DOHH2 (cell line): ENCODE measurements around the gene ADAMTS2.

Experiments
- EZH2phosphoT487 ChIP-seq: fragments of 200-600 bp; sonication (generic); IDR thresholded peaks from 2 replicates; pipeline ENCODE4 v1.6.1; 2017; ENCODE audit warnings: borderline replicate concordance, mild to moderate bottlenecking, antibody characterized with exemption, low read length, moderate library complexity, mixed read lengths
- TF ChIP-seq, protein P1 (sequence below): fragments of 200-600 bp; sonication (generic); IDR thresholded peaks from one replicate; pipeline ENCODE4 v1.5.1; 2014; ENCODE audit warnings: antibody characterized with exemption, mild to moderate bottlenecking, low read depth, low read length; ENCODE audit not compliant: poor library complexity, severe bottlenecking

DNA sequence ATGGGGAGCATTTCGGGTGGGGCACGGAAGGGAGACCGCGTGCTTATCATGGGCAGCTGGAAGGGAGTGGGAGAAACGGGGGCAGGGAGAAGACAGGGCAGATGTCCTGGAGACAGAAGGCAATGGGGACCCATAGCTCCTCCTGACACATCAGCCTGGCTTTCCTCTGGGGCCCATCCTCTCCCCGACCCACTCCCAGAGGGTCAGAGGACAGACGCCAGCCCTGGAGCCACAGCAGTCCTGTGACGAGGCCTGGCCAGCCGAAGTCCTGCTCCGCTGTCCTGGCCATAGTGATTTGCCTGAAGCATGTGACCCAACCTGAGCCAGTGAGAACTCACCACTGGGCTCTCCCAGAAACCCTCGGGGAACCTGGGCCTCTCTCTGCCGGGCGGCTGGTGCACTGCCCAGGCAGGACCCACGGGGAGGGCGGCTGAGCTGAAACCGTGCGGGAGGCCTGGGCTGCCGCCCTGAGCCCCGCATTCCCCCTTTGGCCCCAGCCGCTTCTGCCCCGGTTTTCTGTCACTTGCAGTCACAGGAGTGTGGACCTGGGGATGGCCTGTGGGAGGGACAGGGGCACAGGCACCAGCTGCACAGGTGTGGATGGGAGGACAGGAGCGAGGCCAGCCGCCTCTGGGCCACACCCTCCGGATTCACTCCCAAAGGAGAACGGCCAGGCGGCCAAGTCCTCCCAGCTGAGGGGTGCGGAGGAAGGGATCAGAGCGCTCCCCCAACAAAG is 19.8 kb downstream of the ADAMTS2 start:
- TF ChIP-seq, protein P1, sequence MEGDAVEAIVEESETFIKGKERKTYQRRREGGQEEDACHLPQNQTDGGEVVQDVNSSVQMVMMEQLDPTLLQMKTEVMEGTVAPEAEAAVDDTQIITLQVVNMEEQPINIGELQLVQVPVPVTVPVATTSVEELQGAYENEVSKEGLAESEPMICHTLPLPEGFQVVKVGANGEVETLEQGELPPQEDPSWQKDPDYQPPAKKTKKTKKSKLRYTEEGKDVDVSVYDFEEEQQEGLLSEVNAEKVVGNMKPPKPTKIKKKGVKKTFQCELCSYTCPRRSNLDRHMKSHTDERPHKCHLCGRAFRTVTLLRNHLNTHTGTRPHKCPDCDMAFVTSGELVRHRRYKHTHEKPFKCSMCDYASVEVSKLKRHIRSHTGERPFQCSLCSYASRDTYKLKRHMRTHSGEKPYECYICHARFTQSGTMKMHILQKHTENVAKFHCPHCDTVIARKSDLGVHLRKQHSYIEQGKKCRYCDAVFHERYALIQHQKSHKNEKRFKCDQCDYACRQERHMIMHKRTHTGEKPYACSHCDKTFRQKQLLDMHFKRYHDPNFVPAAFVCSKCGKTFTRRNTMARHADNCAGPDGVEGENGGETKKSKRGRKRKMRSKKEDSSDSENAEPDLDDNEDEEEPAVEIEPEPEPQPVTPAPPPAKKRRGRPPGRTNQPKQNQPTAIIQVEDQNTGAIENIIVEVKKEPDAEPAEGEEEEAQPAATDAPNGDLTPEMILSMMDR: no peak
- no peak for TF ChIP-seq EZH2phosphoT487
